Measurements from ENCODE around the gene CENPP. TPM values are rescaled to one million over a fixed set of nuclear protein-coding genes. Genes with fewer than 3 reads are reported as not detected.

The CENPP gene
- polyA plus RNA-seq, 2 of the 4 experiments (the other 2 are of a cell fraction), result 7.2 to 13.4 TPM

DNA sequence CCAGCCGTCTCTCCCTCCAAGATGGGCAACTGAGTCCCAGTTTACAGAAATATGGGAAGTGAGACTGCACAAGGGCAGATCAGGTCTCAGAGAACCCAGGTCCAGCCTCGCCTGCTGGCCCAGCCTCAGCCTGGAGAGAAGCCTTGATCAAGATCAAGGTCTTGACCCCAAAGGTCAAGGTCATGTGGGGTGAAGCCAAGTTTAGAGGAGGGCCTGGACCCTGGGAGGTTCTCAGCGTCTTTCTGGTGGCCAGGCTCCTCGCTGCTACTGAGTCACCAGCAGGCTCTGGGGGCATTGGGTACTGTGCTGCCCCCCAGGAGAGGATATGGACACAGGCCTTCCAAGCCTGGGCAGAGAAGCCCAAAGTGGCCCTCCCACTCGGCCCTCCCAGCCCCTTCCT lies 335.4 kb downstream of the CENPP start:
- no peak for ATAC-seq
- WGBS (ENCODE audit: missing lambda C conversion rate), result 73% methylated on average over 5 of the region's 5 CpGs
- Histone ChIP-seq H3K27ac (no peak overlapping the region), H3K4me2 (no peak overlapping the region), H3K9me3 (no peaks in the 10 kb centered on the region), H3K4me3 (no peak overlapping the region), H3K4me1 (no peaks in the 10 kb centered on the region)
- ChIA-PET CTCF (interaction anchor here (1.6 kb wide), 1 partner anchor 523 kb away, joined by 4 read pairs; no protein-coding TSS in a partner anchor), POLR2A (no interaction called here)
- no peak for DNase-seq (ENCODE audit: low read depth in 1 of 2, low spot score in 1 of 2)
- TF ChIP-seq RCOR1 (IDR thresholded peaks at IDR 0.05; ENCODE audit: low read depth, low read length), result no peak
- no peak for TF ChIP-seq RARB (CRISPR knock-in tag; IDR thresholded peaks at IDR 0.05)
- peak; percentile 33; the same call in 1 of the 2 replicates for TF ChIP-seq ESRRA (IDR thresholded peaks at IDR 0.05; ENCODE audit: borderline replicate concordance, low read length)
- no peak for FAIRE-seq

DNA sequence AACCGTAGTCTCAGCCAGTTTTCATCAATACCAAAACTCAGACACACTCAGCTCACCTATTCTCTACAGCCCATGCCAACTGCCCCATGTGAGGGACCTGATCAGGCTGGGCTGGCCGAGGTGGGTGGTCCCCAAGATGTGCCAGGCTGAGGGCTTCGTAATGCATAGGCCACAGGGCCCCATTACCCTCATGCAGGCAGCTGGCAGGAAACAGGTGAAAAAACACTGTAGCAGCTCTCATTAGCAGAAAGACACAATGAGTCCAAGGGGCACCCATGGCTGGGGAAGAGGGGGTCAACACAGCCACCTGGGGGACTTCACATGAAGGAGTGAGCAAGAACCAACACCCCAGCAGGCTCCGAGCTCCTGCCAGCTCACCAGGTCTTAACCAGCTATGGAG lies 336.0 kb downstream of the CENPP start:
- no peak overlapping the region for H3K4me2 ChIP-seq
- CTCF ChIA-PET, result interaction anchor here (1.4 to 1.6 kb wide), 2 partner anchors 328 to 523 kb away, joined by 3 to 4 read pairs; no protein-coding TSS in a partner anchor
- no peak for ATAC-seq

GRCh38 chr9:92663126-92663525 lies 337.4 kb downstream of the CENPP start:
- Histone ChIP-seq H3K27ac (no peak overlapping the region), H3K4me1 (no peaks in the 10 kb centered on the region; the same call in 2 of the 3 replicates), H3K4me3 (no peak overlapping the region), H3K9me3 (no peaks in the 10 kb centered on the region), H3K4me2 (no peak overlapping the region)
- ChIA-PET CTCF (interaction anchor here (1.2 kb wide), 1 partner anchor 67 kb away, joined by 3 read pairs; no protein-coding TSS in a partner anchor), POLR2A (no interaction called here)
- FAIRE-seq (no peak), DNase-seq (ENCODE audit: low read depth in 1 of 2, low spot score in 1 of 2) (no peak), ATAC-seq (no peak)
- TF ChIP-seq ZNF302 (CRISPR knock-in tag; IDR thresholded peaks at IDR 0.05) (no peak), ZSCAN20 (CRISPR knock-in tag; IDR thresholded peaks at IDR 0.05) (no peak), GATA3 (IDR thresholded peaks at IDR 0.05; ENCODE audit: borderline replicate concordance) (no peak), JUNB (IDR thresholded peaks at IDR 0.05) (no peak), RNF2 (IDR thresholded peaks at IDR 0.05; ENCODE audit: borderline replicate concordance, low read depth) (no peak), NPAS2 (CRISPR knock-in tag; IDR thresholded peaks at IDR 0.05; ENCODE audit: borderline replicate concordance) (no peak), MAX (IDR thresholded peaks at IDR 0.05) (no peak), FOSL2 (IDR thresholded peaks at IDR 0.05) (no peak), FOSL2 (CRISPR knock-in tag; IDR thresholded peaks at IDR 0.05) (no peak), RAD21 (conservative IDR thresholded peaks at IDR 0.05 in 1 of 2, IDR thresholded peaks at IDR 0.05 in 1 of 2) (no peak), KDM5A (IDR thresholded peaks at IDR 0.05) (no peak), CHD2 (IDR thresholded peaks at IDR 0.05; ENCODE audit: low read length, partially characterized antibody) (no peak), CBX8 (IDR thresholded peaks at IDR 0.05) (no peak), RCOR1 (IDR thresholded peaks at IDR 0.05; ENCODE audit: low read depth, low read length) (no peak), HOXA7 (CRISPR knock-in tag; IDR thresholded peaks at IDR 0.05) (no peak), ZC3H11A (IDR thresholded peaks at IDR 0.05) (no peak)
- TF ChIP-seq, protein P1, sequence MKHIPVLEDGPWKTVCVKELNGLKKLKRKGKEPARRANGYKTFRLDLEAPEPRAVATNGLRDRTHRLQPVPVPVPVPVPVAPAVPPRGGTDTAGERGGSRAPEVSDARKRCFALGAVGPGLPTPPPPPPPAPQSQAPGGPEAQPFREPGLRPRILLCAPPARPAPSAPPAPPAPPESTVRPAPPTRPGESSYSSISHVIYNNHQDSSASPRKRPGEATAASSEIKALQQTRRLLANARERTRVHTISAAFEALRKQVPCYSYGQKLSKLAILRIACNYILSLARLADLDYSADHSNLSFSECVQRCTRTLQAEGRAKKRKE (CRISPR knock-in tag; IDR thresholded peaks at IDR 0.05; ENCODE audit: low read depth), result no peak
- TF ChIP-seq, protein P2, sequence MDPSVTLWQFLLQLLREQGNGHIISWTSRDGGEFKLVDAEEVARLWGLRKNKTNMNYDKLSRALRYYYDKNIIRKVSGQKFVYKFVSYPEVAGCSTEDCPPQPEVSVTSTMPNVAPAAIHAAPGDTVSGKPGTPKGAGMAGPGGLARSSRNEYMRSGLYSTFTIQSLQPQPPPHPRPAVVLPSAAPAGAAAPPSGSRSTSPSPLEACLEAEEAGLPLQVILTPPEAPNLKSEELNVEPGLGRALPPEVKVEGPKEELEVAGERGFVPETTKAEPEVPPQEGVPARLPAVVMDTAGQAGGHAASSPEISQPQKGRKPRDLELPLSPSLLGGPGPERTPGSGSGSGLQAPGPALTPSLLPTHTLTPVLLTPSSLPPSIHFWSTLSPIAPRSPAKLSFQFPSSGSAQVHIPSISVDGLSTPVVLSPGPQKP (IDR thresholded peaks at IDR 0.05; ENCODE audit: low read depth, low read length), result no peak
- TF ChIP-seq, protein P3, sequence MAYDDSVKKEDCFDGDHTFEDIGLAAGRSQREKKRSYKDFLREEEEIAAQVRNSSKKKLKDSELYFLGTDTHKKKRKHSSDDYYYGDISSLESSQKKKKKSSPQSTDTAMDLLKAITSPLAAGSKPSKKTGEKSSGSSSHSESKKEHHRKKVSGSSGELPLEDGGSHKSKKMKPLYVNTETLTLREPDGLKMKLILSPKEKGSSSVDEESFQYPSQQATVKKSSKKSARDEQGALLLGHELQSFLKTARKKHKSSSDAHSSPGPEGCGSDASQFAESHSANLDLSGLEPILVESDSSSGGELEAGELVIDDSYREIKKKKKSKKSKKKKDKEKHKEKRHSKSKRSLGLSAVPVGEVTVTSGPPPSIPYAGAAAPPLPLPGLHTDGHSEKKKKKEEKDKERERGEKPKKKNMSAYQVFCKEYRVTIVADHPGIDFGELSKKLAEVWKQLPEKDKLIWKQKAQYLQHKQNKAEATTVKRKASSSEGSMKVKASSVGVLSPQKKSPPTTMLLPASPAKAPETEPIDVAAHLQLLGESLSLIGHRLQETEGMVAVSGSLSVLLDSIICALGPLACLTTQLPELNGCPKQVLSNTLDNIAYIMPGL (CRISPR knock-in tag; IDR thresholded peaks at IDR 0.05; ENCODE audit: borderline replicate concordance), result no peak
- WGBS (ENCODE audit: missing lambda C conversion rate), result 97% methylated on average over 3 of the region's 3 CpGs

More for the DNA sequence above, 336.0 kb downstream of the CENPP start:
- Histone ChIP-seq H3K4me3 (no peak overlapping the region), H3K4me1 (no peaks in the 10 kb centered on the region), H3K27ac (no peak overlapping the region), H3K9me3 (no peaks in the 10 kb centered on the region)
- POLR2A ChIA-PET, result no interaction called here
- no peak for DNase-seq (ENCODE audit: low read depth in 1 of 2, low spot score in 1 of 2)
- no peak for FAIRE-seq
- WGBS (ENCODE audit: missing lambda C conversion rate), result 87% methylated on average over 4 of the region's 4 CpGs
- TF ChIP-seq, protein P4, sequence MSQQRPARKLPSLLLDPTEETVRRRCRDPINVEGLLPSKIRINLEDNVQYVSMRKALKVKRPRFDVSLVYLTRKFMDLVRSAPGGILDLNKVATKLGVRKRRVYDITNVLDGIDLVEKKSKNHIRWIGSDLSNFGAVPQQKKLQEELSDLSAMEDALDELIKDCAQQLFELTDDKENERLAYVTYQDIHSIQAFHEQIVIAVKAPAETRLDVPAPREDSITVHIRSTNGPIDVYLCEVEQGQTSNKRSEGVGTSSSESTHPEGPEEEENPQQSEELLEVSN (IDR thresholded peaks at IDR 0.05; ENCODE audit: borderline replicate concordance, low read depth), result no peak
- TF ChIP-seq EP300 (IDR thresholded peaks at IDR 0.05), result no peak
- TF ChIP-seq POLR2AphosphoS2 (conservative IDR thresholded peaks at IDR 0.05; ENCODE audit: low read length), result no peak
- TF ChIP-seq HOXB5 (CRISPR knock-in tag; IDR thresholded peaks at IDR 0.05), result no peak
- TF ChIP-seq PHF8 (IDR thresholded peaks at IDR 0.05; ENCODE audit: borderline replicate concordance, low read depth), result no peak
- TF ChIP-seq HOXA7 (CRISPR knock-in tag; IDR thresholded peaks at IDR 0.05), result no peak
- no peak for TF ChIP-seq ZNF302 (CRISPR knock-in tag; IDR thresholded peaks at IDR 0.05)
- TF ChIP-seq EHF (CRISPR knock-in tag; IDR thresholded peaks at IDR 0.05), result no peak
- no peak for TF ChIP-seq USF2 (IDR thresholded peaks at IDR 0.05)
- no peak for TF ChIP-seq RARB (CRISPR knock-in tag; IDR thresholded peaks at IDR 0.05)

Measured in A549 (cell line).